HL-60 (cell line): ENCODE measurements around the gene TBPL1.

Experiments
- CTCF ChIP-seq: IDR thresholded peaks from one replicate; pipeline ENCODE4 v1.5.1; 2011; ENCODE audit warnings: low read length, control low read depth, inconsistent platforms; ENCODE audit not compliant: insufficient read depth
- GABPA ChIP-seq: IDR thresholded peaks from 2 replicates; pipeline ENCODE4 v1.6.1; 2012; ENCODE audit warnings: low read depth
- REST ChIP-seq: IDR thresholded peaks from 2 replicates; pipeline ENCODE4 v1.6.1; 2012; ENCODE audit warnings: low read depth; ENCODE audit not compliant: insufficient replicate concordance
- SPI1 ChIP-seq: IDR thresholded peaks from 2 replicates; pipeline ENCODE4 v1.6.1; 2012; ENCODE audit warnings: low read depth, mild to moderate bottlenecking, borderline replicate concordance

- TF ChIP-seq CTCF (no peak), GABPA (no peak), SPI1 (no peak), REST (no peak)
Measured at GRCh38 chr6:133961831-133962230, 8.8 kb downstream of the TBPL1 start.
